ENCODE results near the gene APP. TPM values are rescaled to one million over a fixed set of nuclear protein-coding genes. Genes with fewer than 3 reads are reported as not detected.

Gene APP
- total RNA-seq, 1 donor from 2014 or later = 1,137 TPM

DNA sequence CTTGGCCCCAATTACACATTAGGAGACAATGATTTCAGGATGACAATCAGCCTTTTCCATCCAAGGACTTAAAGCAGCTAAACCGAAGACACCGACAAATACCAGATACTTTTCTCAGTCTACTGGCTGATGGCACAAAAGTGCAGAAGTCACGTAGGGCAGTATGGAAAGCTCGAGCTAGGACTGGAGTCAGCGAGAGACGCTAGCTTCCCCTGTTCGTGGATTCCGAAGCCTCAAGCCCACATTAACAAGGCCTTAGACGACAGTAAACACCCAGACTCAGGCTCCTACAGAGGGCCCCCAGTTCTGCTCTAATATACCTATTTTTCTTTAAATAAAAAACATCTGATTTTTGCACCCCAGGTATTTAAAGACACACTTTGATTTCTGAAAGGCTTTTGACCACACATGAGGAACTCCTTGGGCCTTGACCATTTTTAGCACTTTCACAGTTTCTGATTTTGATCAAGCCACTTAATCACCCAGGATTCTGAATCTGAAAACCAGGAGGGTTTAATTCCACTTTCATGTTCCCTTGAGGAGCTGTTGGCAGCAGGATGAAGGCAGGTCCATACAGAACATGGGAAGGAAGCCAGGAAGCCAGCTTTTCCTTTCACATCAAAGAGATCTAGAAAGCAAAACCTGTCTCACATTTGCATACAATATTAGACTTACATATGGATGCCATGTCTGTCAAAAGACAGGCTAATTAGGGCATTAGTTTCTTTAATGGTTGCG, 231.7 kb downstream of the APP start:
- H3K36me3 Mint-ChIP-seq (ENCODE audit: low read depth, unreplicated experiment) = peaks cover 24% of the 10 kb centered on the region
- peak overlapping the region; percentile 88 for H3K27ac Mint-ChIP-seq (ENCODE audit: unreplicated experiment)
- TF ChIP-seq, protein P1, sequence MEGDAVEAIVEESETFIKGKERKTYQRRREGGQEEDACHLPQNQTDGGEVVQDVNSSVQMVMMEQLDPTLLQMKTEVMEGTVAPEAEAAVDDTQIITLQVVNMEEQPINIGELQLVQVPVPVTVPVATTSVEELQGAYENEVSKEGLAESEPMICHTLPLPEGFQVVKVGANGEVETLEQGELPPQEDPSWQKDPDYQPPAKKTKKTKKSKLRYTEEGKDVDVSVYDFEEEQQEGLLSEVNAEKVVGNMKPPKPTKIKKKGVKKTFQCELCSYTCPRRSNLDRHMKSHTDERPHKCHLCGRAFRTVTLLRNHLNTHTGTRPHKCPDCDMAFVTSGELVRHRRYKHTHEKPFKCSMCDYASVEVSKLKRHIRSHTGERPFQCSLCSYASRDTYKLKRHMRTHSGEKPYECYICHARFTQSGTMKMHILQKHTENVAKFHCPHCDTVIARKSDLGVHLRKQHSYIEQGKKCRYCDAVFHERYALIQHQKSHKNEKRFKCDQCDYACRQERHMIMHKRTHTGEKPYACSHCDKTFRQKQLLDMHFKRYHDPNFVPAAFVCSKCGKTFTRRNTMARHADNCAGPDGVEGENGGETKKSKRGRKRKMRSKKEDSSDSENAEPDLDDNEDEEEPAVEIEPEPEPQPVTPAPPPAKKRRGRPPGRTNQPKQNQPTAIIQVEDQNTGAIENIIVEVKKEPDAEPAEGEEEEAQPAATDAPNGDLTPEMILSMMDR (IDR thresholded peaks at IDR 0.05; ENCODE audit: unreplicated experiment) = no peak
- peaks cover 9% of the 10 kb centered on the region for H3K27me3 Mint-ChIP-seq (ENCODE audit: unreplicated experiment)
- DNase-seq (ENCODE audit: low spot score) = no peak
- no peaks in the 10 kb centered on the region for H3K9me3 Mint-ChIP-seq (ENCODE audit: unreplicated experiment)
- peak overlapping the region; percentile 66 for H3K4me3 Mint-ChIP-seq (ENCODE audit: unreplicated experiment)
- peaks cover 56% of the 10 kb centered on the region for H3K4me1 Mint-ChIP-seq (ENCODE audit: unreplicated experiment)

DNA sequence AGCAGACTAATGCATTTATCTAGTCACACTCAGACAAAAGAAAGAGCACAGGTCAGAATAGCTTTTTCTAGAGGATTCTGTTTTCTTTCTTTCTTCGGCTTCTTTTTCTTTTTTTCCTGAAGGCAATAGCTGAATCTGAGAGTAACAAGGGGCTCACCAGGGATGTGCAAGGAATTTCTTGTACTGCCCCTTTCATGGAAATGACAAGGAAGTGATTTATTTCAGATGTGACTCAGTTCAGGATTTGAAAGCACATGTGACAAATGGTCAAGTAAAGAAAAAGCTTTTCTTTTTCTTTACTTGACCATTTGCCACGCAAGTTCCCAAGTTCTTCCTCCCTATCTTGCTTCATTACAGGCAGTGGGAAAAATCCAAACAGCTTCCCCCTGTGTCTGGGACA, 233.8 kb downstream of the APP start:
- H3K4me1 Mint-ChIP-seq (ENCODE audit: unreplicated experiment) = peaks cover 66% of the 10 kb centered on the region
- TF ChIP-seq, protein P1 (IDR thresholded peaks at IDR 0.05; ENCODE audit: unreplicated experiment) = no peak
- no peak for DNase-seq (ENCODE audit: low spot score)
- H3K4me3 Mint-ChIP-seq (ENCODE audit: unreplicated experiment) = no peak overlapping the region
- peaks cover 33% of the 10 kb centered on the region for H3K36me3 Mint-ChIP-seq (ENCODE audit: low read depth, unreplicated experiment)
- peak overlapping the region; percentile 42 for H3K27ac Mint-ChIP-seq (ENCODE audit: unreplicated experiment)
- H3K9me3 Mint-ChIP-seq (ENCODE audit: unreplicated experiment) = no peaks in the 10 kb centered on the region
- H3K27me3 Mint-ChIP-seq (ENCODE audit: unreplicated experiment) = peaks cover 9% of the 10 kb centered on the region

DNA sequence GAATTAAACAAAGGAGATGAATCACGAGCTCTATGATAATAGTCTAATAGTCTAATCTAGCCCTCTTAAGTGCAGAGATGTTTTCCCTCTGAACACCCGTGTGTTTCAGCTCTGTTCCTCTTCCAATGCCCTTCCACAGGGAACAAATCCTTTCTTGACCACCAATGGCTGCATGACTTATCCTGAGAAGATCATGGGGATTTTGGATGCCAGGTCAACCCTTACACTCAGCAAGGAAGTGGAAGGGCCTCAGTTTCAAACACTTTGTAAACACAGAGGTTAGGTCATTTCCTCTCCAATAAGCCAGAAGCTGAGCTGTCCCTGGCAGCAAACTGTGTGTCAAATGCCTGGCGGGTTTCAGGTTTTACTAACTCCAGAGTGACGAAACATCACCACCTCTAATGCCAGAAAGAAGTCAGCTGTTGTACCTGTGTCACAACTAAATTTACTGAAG, 235.8 kb downstream of the APP start:
- Mint-ChIP-seq H3K4me1 (ENCODE audit: unreplicated experiment) (peaks cover 72% of the 10 kb centered on the region), H3K27me3 (ENCODE audit: unreplicated experiment) (peaks cover 9% of the 10 kb centered on the region), H3K36me3 (ENCODE audit: low read depth, unreplicated experiment) (peaks cover 43% of the 10 kb centered on the region), H3K27ac (ENCODE audit: unreplicated experiment) (peak overlapping the region; percentile 99), H3K4me3 (ENCODE audit: unreplicated experiment) (peak overlapping the region; percentile 81), H3K9me3 (ENCODE audit: unreplicated experiment) (no peaks in the 10 kb centered on the region)
- no peak for DNase-seq (ENCODE audit: low spot score)
- TF ChIP-seq, protein P1 (IDR thresholded peaks at IDR 0.05; ENCODE audit: unreplicated experiment) = no peak

DNA sequence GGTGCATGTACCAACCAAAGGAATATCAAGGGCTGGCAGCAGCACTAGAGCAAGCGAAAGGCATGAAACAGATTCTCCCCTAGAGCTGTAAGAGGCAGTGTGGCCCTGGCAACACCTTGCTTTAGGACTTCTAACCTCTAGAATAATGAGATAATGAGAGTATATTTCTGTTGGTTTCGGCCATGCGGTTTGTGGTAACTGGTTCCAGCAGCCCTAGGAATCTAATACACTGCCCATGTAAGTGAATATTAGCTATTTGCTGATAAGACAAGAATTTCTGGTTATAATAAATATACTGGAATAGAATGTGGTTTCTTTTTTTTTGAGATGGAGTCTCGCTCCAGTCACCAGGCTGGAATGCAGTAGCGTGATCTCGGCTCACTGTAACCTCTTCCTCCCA, 236.4 kb downstream of the APP start:
- no peaks in the 10 kb centered on the region for H3K9me3 Mint-ChIP-seq (ENCODE audit: unreplicated experiment)
- H3K4me1 Mint-ChIP-seq (ENCODE audit: unreplicated experiment) = peaks cover 71% of the 10 kb centered on the region
- TF ChIP-seq, protein P1 (IDR thresholded peaks at IDR 0.05; ENCODE audit: unreplicated experiment) = no peak
- H3K27ac Mint-ChIP-seq (ENCODE audit: unreplicated experiment) = peak overlapping the region; percentile 46
- H3K27me3 Mint-ChIP-seq (ENCODE audit: unreplicated experiment) = peaks cover 11% of the 10 kb centered on the region
- H3K4me3 Mint-ChIP-seq (ENCODE audit: unreplicated experiment) = peak overlapping the region; percentile 7
- no peak for DNase-seq (ENCODE audit: low spot score)
- peaks cover 48% of the 10 kb centered on the region for H3K36me3 Mint-ChIP-seq (ENCODE audit: low read depth, unreplicated experiment)

DNA sequence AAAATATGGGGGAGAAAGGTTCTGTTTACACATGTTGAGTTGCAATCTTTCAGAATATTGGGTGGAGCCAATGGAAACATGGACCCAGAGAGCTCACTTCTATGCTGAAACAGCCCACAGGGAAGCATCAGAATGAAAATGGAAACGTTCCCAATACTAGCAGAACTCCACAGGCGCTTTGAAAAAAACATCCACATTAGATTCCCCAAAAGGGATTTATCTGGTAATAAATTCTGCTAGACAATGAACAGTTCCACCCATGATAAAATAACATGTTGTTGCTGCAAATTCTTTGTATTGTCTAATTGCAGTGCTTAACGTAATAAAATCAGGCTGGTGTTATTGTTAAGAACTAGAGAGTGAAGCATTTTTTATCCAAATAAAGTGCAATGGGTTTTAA, 238.8 kb downstream of the APP start:
- no peak for DNase-seq (ENCODE audit: low spot score)
- H3K4me1 Mint-ChIP-seq (ENCODE audit: unreplicated experiment) = peaks cover 68% of the 10 kb centered on the region
- H3K9me3 Mint-ChIP-seq (ENCODE audit: unreplicated experiment) = no peaks in the 10 kb centered on the region
- H3K27me3 Mint-ChIP-seq (ENCODE audit: unreplicated experiment) = peaks cover 5% of the 10 kb centered on the region
- H3K27ac Mint-ChIP-seq (ENCODE audit: unreplicated experiment) = peak overlapping the region; percentile 88
- peaks cover 53% of the 10 kb centered on the region for H3K36me3 Mint-ChIP-seq (ENCODE audit: low read depth, unreplicated experiment)
- H3K4me3 Mint-ChIP-seq (ENCODE audit: unreplicated experiment) = peak overlapping the region; percentile 78
- TF ChIP-seq, protein P1 (IDR thresholded peaks at IDR 0.05; ENCODE audit: unreplicated experiment) = no peak
